Hepatic stellate cell (primary cell): Measurements from ENCODE around the gene LTBP4.
A peak's percentile ranks its signal among the peaks of the same experiment; 100 is the strongest.
"Not testable (repeated sequence)": the region's sequence is repeated elsewhere in the genome, so short reads cannot be mapped to it uniquely, and the experiment has no call there.

Source experiments
- DNase-seq: peaks from one replicate; pipeline ENCODE4 v3.0.0; 2011; ENCODE audit warnings: low spot score

Gene LTBP4

DNA sequence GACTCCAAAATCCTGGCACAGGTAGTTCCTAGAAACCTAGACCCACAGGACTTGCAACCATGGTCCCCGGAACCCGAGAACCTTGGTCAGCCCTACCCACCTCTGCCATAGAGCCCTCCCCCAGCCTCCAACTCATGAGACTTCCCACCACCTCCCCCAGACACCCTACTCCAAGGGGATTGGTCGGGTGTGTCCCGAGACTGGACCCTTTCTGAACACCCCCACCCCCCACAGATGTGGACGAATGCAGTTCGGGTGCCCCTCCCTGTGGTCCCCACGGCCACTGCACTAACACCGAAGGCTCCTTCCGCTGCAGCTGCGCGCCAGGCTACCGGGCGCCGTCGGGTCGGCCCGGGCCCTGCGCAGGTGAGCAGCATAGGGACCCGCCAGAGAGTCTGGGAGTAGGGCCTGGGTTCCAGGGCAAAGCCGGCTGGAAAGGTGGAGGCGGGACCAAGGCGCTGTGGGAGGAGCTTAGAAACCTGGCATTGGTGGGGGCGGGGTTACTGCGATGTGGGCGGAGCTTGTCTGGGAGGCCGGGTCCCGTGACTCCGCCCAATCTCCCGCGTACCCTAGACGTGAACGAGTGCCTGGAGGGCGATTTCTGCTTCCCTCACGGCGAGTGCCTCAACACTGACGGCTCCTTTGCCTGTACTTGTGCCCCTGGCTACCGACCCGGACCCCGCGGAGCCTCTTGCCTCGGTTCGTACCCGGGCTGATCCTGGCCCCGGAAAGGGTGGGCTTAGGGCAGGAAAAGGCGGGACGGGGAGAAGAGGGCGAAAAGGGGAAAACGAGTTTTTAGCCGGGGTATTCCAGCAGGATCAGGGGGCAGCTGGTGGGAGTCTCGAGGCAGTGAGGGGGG, 11.9 kb downstream of the LTBP4 start:
- no peak for DNase-seq

- DNase-seq = no peak
Observed at GRCh38 chr19:40613690-40614621, 12.8 kb downstream of the LTBP4 start.

- DNase-seq = peak; percentile 66
Observed at GRCh38 chr19:40614622-40615411, 13.6 kb downstream of the LTBP4 start.

DNA sequence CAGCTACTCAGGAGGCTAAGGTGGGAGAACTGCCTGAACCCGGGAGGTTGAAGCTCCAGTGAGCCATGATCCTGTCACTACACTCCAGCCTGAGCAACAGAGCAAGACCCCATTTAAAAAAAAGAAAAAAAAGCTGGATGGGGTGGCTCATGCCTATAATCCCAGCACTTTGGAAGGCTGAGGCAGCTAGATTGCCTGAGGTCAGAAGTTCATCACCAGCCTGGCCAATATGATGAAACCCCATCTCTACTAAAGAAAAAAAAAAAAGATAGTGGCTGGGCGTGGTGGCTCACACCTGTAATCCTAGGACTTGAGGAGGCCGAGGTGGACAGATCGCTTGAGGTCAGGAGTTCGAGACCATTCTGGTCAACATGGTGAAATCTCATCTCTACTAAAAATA, 15.0 kb downstream of the LTBP4 start:
- DNase-seq = no peak

- no peak for DNase-seq
Observed at GRCh38 chr19:40616941-40617340, 15.8 kb downstream of the LTBP4 start.

DNA sequence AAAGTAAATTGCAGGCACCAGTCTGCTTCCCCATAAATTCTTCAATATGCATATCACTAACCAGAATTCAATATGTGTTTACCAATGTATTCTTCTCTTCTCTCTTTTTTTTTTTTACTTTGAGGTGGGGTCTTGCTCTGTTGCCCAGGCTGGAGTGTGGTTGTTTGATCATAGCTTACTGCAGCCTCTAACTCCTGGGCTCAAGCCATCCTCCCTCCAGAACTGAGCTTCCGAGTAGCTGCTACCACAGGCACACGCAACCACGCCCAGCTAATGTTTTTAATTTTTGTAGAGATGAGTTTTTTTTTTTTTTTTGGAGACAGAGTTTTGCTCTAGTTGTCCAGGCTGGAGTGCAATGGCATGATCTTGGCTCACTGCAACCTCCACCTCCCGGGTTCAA, 16.8 kb downstream of the LTBP4 start:
- DNase-seq = no peak

- no peak for DNase-seq
Observed at GRCh38 chr19:40619333-40620160, 18.4 kb downstream of the LTBP4 start.

DNA sequence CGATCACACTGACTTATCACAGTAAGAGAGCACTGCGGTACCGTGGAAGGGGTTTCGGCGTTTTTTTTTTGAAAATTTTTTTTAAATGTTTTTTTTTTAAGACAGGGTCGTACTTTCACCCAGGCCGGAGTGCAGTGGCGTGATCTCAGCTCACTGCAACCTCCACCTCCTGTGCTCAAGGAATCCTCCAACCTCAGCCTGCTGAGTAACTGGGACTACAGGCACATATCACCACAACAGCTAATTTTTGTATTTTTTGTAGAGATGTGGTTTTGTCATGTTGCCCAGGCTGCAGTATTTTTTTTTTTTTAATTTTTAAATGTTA, 19.0 kb downstream of the LTBP4 start:
- DNase-seq = no peak

GRCh38 chr19:40621283-40621682, 20.1 kb downstream of the LTBP4 start:
- DNase-seq = no peak

DNA sequence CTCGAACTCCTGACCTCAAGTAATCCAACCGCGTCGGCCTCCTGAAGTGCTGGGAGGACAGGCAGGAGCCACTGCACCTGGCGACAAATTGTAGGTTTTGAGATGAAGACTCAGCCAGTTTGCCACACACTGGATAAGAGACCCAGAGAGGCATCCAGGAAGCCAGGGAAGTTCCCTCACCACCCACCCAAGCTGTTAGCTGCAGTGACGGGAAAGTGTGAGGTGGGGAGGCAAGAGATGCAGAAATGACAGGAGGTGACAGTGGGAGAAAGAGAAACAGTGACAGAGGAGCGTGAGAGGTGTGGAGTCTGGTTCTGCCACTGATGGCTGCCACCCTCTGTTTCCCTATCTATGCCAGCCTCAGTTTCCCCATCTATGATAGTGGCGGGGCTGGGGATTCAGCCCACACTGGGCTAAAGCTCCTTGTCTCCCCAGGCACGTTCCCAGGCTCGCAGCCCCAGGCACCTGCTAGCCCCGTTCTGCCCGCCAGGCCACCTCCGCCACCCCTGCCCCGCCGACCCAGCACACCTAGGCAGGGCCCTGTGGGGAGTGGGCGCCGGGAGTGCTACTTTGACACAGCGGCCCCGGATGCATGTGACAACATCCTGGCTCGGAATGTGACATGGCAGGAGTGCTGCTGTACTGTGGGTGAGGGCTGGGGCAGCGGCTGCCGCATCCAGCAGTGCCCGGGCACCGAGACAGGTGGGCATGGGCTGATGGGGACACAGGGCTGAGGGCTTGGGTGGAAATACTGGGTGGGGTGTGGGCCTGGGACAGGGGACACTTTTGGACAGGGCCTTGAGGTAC, 21.0 kb downstream of the LTBP4 start:
- no peak for DNase-seq

DNA sequence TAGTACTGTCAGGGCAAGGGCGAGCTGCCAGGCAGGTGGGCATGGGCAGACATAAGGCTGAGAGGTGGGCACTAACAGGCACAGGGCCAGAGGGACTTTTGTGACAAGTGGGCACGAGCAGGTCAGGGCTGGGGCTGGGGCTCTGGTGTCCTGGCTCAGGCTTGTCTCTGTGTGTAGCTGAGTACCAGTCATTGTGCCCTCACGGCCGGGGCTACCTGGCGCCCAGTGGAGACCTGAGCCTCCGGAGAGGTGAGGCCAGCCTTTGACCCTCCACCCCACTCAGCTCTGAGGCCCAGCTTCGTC, 21.6 kb downstream of the LTBP4 start:
- no peak for DNase-seq

DNA sequence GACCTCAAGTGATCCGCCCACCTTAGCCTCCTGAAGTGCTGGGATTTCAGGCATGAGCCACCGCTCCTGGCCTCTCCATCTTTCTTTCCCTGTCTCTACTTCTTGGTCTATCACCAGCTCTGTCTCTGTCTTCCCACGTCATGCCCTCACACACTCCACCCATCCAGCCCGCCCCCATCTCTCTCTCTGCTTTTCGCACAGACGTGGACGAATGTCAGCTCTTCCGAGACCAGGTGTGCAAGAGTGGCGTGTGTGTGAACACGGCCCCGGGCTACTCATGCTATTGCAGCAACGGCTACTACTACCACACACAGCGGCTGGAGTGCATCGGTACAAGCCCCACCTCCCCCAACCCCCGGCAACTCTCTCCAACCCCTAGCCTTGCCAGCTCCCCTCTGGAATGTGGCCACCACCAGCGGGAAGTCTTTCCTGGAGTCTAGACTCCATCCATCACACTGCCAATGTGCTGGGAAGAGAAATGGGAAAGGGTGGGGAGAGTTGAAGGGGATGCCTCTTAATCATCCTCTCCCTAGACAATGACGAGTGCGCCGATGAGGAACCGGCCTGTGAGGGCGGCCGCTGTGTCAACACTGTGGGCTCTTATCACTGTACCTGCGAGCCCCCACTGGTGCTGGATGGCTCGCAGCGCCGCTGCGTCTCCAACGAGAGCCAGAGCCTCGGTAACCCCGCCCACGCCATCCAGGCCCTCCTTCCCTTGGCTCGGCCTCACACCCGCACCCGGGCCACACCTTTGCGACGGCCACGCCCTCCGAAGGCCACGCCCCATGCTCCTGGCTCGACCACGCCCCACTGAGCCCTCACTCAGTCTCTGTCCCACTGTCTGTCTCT, 22.5 kb downstream of the LTBP4 start:
- no peak for DNase-seq

DNA sequence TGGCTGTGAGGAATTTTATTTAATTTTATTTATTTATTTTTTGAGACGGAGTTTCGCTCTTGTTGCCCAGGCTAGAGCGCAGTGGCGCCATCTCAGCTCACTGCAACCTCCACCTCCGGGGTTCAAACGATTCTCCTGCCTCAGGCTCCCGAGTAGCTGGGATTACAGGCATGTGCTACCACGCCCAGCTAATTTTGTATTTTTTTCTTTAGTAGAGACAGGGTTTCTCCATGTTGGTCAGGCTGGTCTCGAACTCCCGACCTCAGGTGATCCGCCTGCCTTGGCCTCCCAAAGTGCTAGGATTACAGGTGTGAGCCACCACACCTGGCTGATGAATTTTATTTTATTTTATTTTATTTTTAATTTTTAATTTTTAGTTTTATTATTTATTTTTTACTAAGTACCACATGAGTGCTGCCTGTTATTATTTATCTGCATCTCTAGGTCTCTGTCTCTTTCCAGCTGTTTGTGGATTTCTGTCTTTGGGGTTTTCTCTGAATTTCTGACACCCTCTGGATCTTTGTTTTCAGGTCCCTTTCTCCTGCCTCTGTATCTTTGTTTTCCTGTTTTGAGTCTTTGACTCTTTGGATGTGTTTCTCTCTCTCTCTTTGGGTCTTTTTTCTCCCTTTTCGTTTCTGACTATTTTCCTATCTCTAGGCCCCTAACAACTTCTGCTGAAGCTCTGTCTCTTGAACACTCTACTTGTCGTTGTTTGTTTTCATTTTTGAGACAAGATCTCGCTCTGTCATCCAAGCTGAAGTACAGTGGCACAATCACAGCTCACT, 23.4 kb downstream of the LTBP4 start:
- not testable (repeated sequence) for DNase-seq

DNA sequence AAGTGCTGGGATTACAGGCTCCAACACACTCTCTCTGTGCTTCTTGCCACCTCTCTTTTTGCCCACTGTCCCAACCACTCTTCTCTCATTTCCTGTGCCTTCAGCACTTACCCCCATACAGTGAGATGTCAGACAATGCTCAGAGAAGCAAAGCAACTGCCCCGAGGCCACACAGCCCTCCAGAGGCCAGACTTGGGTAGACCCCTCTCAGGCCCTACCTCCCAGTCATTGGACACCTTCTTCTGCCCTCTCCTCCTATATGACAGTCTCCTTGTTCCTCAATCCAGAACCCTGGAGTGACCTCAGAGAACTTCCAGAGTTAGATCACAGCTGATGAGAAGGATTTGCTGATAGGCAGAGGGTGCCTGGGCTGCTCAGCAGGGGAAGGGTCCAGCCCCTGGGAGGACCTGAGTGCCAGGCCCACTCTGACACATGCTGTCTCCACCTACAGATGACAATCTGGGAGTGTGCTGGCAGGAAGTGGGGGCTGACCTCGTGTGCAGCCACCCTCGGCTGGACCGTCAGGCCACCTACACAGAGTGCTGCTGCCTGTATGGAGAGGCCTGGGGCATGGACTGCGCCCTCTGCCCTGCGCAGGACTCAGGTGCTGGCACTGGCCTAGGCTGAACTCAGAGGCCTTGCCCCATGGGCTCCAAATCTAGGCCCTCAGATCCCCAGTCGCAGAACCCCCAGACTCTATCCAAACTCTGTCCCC, 24.4 kb downstream of the LTBP4 start:
- no peak for DNase-seq

GRCh38 chr19:40626918-40627317, 25.7 kb downstream of the LTBP4 start:
- no peak for DNase-seq

- no peak for DNase-seq
Observed at GRCh38 chr19:40627486-40628279, 26.5 kb downstream of the LTBP4 start.

- no peak for DNase-seq
Observed at GRCh38 chr19:40629346-40629745, 28.2 kb downstream of the LTBP4 start.
